ENCODE results near the gene BTAF1.

The BTAF1 gene

DNA sequence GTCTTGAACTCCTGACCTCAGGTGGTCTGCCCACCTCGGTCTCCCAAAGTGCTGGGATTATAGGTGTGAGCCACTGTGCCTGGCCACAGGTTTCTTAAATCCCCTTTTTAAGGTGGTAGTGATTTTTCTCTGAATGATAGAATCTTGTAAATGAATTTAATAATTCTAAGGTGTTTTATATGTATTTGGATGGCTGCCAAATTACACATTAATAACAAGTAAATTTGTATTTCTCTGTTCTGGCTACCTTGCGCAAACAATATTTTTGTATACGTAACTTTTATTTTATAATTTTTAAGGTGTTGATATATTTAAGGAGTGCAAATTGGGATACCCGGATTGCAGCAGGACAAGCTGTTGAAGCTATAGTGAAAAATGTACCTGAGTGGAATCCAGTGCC is 16.1 kb downstream of the BTAF1 start:
- DNase-seq, result no peak
- no peaks in the 10 kb centered on the region for H3K27me3 ChIP-seq (ENCODE audit: control insufficient read depth in 1 of 2, insufficient read depth in 1 of 2, low read length in 2 of 2)
- peaks cover 14% of the 10 kb centered on the region for H3K79me1 ChIP-seq (replicated peaks; ENCODE audit: low read length, poor library complexity, severe bottlenecking)
- no peak overlapping the region for H3K14ac ChIP-seq (ENCODE audit: low read length in 2 of 2)
- H2BK5ac ChIP-seq (ENCODE audit: low read depth, low read length, poor library complexity, severe bottlenecking), result no peak overlapping the region
- no peak overlapping the region for H2BK12ac ChIP-seq (ENCODE audit: low read length in 2 of 2)
- 100% methylated on average over 4 of the region's 4 CpGs for WGBS
- H4K8ac ChIP-seq (ENCODE audit: low read length), result no peak overlapping the region
- no peak overlapping the region for H2AK5ac ChIP-seq (ENCODE audit: low read length, severe bottlenecking)
- H3K23ac ChIP-seq (ENCODE audit: low read length in 2 of 2), result no peak overlapping the region
- H4K91ac ChIP-seq (ENCODE audit: low read length), result no peak overlapping the region
- peaks cover 9 to 56% of the 10 kb centered on the region in 2 experiments for H3K36me3 ChIP-seq (ENCODE audit: control insufficient read depth in 1 of 2, insufficient read depth in 2 of 2, low read depth in 1 of 2, low read length in 2 of 2)
- H3K4me2 ChIP-seq (ENCODE audit: low read length, poor library complexity, severe bottlenecking), result no peak overlapping the region
- H3K9ac ChIP-seq (ENCODE audit: low read length), result no peak overlapping the region
- no peak overlapping the region for H2AFZ ChIP-seq (ENCODE audit: low read depth, low read length)
- H3K18ac ChIP-seq (ENCODE audit: low read depth in 1 of 2, low read length in 2 of 2), result no peak overlapping the region
- H2BK120ac ChIP-seq (ENCODE audit: low read depth, low read length), result no peak overlapping the region
- no peak overlapping the region for H3K4me3 ChIP-seq (ENCODE audit: insufficient read depth in 1 of 2, low read depth in 1 of 2, low read length in 2 of 2)
- H3K9me3 ChIP-seq (ENCODE audit: control insufficient read depth, low read length), result no peaks in the 10 kb centered on the region
- no peak overlapping the region for H3K4ac ChIP-seq (ENCODE audit: low read depth in 1 of 2, low read length in 2 of 2)
- H3K27ac ChIP-seq (ENCODE audit: low read length, poor library complexity, severe bottlenecking), result no peak overlapping the region
- no peak overlapping the region for H2BK15ac ChIP-seq (ENCODE audit: low read depth, poor library complexity, severe bottlenecking)
- no peaks in the 10 kb centered on the region for H3K4me1 ChIP-seq (ENCODE audit: control insufficient read depth, insufficient read depth, low read depth, low read length)

DNA sequence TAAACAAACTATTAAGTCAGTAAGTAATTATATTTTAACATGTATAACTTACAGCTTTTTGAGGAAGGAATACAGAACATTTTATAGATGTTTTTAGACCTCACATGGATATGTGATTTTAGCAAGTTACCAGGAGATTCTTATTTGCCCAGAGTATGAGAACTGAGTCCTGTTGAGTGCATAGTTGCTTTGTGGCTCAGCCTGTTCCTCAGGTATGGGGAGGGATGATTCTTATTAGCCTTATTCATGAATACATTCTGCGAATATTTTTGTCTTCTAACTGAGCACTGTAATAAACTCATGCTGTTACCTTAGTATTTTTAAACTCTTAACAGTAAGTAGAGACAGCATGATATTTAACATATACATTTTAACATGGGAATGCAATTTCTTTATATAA is 17.9 kb downstream of the BTAF1 start:
- Histone ChIP-seq H4K91ac (ENCODE audit: low read length) (no peak overlapping the region), H2AK5ac (ENCODE audit: low read length, severe bottlenecking) (no peak overlapping the region)

DNA sequence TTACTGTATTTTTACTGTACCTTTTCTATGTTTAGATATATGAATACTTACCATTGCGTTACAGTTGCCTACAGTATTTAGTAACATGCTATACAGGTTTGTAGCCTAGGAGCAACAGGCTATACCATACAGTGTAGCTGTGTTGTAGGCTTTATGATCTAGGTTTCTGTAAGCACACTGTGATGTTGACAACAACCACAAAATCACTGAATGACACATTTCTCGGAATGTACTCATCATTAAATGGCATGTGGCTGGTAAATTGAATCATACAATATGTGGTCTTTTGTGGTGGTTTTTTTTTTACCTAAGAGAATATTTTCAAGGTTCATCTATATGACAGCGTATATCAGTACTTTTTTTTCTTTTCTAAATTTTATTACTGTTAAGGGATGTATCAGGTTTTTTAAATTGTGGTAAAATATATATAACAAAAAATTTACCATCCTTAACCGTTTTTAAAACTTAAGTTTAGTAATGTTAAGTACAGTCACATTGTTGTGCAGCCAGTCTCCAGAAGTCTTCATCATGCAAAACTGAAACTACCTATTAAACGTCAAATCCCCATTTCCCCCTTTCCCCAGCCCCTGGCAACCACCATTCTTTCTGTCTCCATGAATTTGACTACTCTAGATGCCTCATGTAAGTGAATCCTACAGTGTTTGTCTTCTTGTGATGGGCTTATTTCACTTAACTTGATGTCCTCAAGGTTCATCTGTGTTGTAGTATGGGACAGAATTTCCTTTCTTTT is 21.5 kb downstream of the BTAF1 start:
- H3K9me3 ChIP-seq (ENCODE audit: control insufficient read depth, low read length), result no peaks in the 10 kb centered on the region

More for the DNA sequence above, 17.9 kb downstream of the BTAF1 start:
- Histone ChIP-seq H2BK12ac (ENCODE audit: low read length in 2 of 2) (no peak overlapping the region), H2BK120ac (ENCODE audit: low read depth, low read length) (no peak overlapping the region), H4K8ac (ENCODE audit: low read length) (no peak overlapping the region), H3K36me3 (ENCODE audit: control insufficient read depth in 1 of 2, insufficient read depth in 2 of 2, low read depth in 1 of 2, low read length in 2 of 2) (peaks cover 9 to 58% of the 10 kb centered on the region in 2 experiments), H2BK5ac (ENCODE audit: low read depth, low read length, poor library complexity, severe bottlenecking) (no peak overlapping the region), H3K79me1 (replicated peaks; ENCODE audit: low read length, poor library complexity, severe bottlenecking) (peaks cover 12% of the 10 kb centered on the region), H3K4me1 (ENCODE audit: control insufficient read depth, insufficient read depth, low read depth, low read length) (no peaks in the 10 kb centered on the region), H2BK15ac (ENCODE audit: low read depth, poor library complexity, severe bottlenecking) (no peak overlapping the region), H3K4ac (ENCODE audit: low read depth in 1 of 2, low read length in 2 of 2) (no peak overlapping the region), H2AFZ (ENCODE audit: low read depth, low read length) (no peak overlapping the region), H3K27me3 (ENCODE audit: control insufficient read depth in 1 of 2, insufficient read depth in 1 of 2, low read length in 2 of 2) (no peaks in the 10 kb centered on the region), H3K9me3 (ENCODE audit: control insufficient read depth, low read length) (no peaks in the 10 kb centered on the region), H3K23ac (ENCODE audit: low read length in 2 of 2) (no peak overlapping the region), H3K14ac (ENCODE audit: low read length in 2 of 2) (no peak overlapping the region), H3K18ac (ENCODE audit: low read depth in 1 of 2, low read length in 2 of 2) (no peak overlapping the region), H3K9ac (ENCODE audit: low read length) (no peak overlapping the region), H3K27ac (ENCODE audit: low read length, poor library complexity, severe bottlenecking) (no peak overlapping the region), H3K4me3 (ENCODE audit: insufficient read depth in 1 of 2, low read depth in 1 of 2, low read length in 2 of 2) (no peak overlapping the region), H3K4me2 (ENCODE audit: low read length, poor library complexity, severe bottlenecking) (no peak overlapping the region)
- DNase-seq, result no peak
- WGBS, result no CpG with 5 or more reads among the region's 1 CpG

DNA sequence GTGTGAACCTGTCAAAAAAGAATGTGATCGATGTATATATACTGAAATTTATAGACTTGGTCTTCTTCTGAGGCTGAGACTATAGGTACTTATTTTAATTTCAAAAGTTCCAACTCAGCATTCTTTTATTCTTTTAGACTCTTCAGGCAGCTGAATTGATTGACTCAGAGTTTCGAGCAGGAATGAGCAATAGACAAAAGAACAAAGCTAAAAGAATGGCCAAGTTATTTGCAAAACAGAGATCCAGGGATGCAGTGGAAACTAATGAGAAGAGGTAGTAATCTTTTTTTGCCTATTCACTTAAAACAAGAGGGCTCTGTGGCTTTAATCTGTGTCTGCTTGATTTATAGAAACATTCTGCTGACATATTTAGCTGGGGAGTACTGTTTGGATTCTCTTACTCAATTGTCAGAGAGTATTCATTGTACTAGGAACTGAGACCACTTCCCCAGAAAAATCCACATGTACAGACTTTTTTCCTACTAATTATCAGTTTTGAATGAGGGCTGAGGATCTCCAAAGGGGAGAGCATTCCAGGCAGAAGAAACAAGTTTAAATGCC is 30.1 kb downstream of the BTAF1 start:
- Histone ChIP-seq H3K9ac (ENCODE audit: low read length) (no peak overlapping the region), H3K9me3 (ENCODE audit: control insufficient read depth, low read length) (no peaks in the 10 kb centered on the region), H3K36me3 (ENCODE audit: control insufficient read depth in 1 of 2, insufficient read depth in 2 of 2, low read depth in 1 of 2, low read length in 2 of 2) (peaks cover 16 to 77% of the 10 kb centered on the region in 2 experiments), H3K23ac (ENCODE audit: low read length in 2 of 2) (no peak overlapping the region), H2AK5ac (ENCODE audit: low read length, severe bottlenecking) (no peak overlapping the region), H2BK15ac (ENCODE audit: low read depth, poor library complexity, severe bottlenecking) (no peak overlapping the region), H4K91ac (ENCODE audit: low read length) (no peak overlapping the region), H2BK12ac (ENCODE audit: low read length in 2 of 2) (no peak overlapping the region), H3K27me3 (ENCODE audit: control insufficient read depth in 1 of 2, insufficient read depth in 1 of 2, low read length in 2 of 2) (no peaks in the 10 kb centered on the region), H3K18ac (ENCODE audit: low read depth in 1 of 2, low read length in 2 of 2) (no peak overlapping the region), H3K4ac (ENCODE audit: low read depth in 1 of 2, low read length in 2 of 2) (no peak overlapping the region), H4K8ac (ENCODE audit: low read length) (no peak overlapping the region), H3K79me1 (replicated peaks; ENCODE audit: low read length, poor library complexity, severe bottlenecking) (peaks cover 24% of the 10 kb centered on the region), H3K27ac (ENCODE audit: low read length, poor library complexity, severe bottlenecking) (no peak overlapping the region), H3K4me2 (ENCODE audit: low read length, poor library complexity, severe bottlenecking) (no peak overlapping the region), H2BK5ac (ENCODE audit: low read depth, low read length, poor library complexity, severe bottlenecking) (no peak overlapping the region), H3K4me3 (ENCODE audit: insufficient read depth in 1 of 2, low read depth in 1 of 2, low read length in 2 of 2) (no peak overlapping the region), H2AFZ (ENCODE audit: low read depth, low read length) (no peak overlapping the region), H2BK120ac (ENCODE audit: low read depth, low read length) (no peak overlapping the region), H3K14ac (ENCODE audit: low read length in 2 of 2) (no peak overlapping the region), H3K4me1 (ENCODE audit: control insufficient read depth, insufficient read depth, low read depth, low read length) (no peaks in the 10 kb centered on the region)
- no peak for DNase-seq
- WGBS, result 96% methylated on average over 1 of the region's 2 CpGs

More for the DNA sequence above, 21.5 kb downstream of the BTAF1 start:
- WGBS, result 100% methylated on average over 2 of the region's 5 CpGs
- Histone ChIP-seq H2AFZ (ENCODE audit: low read depth, low read length) (no peak overlapping the region), H2BK15ac (ENCODE audit: low read depth, poor library complexity, severe bottlenecking) (no peak overlapping the region), H3K18ac (ENCODE audit: low read depth in 1 of 2, low read length in 2 of 2) (no peak overlapping the region), H3K23ac (ENCODE audit: low read length in 2 of 2) (no peak overlapping the region), H4K91ac (ENCODE audit: low read length) (no peak overlapping the region), H3K4me1 (ENCODE audit: control insufficient read depth, insufficient read depth, low read depth, low read length) (no peaks in the 10 kb centered on the region), H2BK12ac (ENCODE audit: low read length in 2 of 2) (no peak overlapping the region), H2BK120ac (ENCODE audit: low read depth, low read length) (no peak overlapping the region), H2BK5ac (ENCODE audit: low read depth, low read length, poor library complexity, severe bottlenecking) (no peak overlapping the region), H2AK5ac (ENCODE audit: low read length, severe bottlenecking) (no peak overlapping the region), H3K4ac (ENCODE audit: low read depth in 1 of 2, low read length in 2 of 2) (no peak overlapping the region), H3K36me3 (ENCODE audit: control insufficient read depth in 1 of 2, insufficient read depth in 2 of 2, low read depth in 1 of 2, low read length in 2 of 2) (peaks cover 6 to 45% of the 10 kb centered on the region in 2 experiments), H3K4me2 (ENCODE audit: low read length, poor library complexity, severe bottlenecking) (no peak overlapping the region), H3K9ac (ENCODE audit: low read length) (no peak overlapping the region), H3K14ac (ENCODE audit: low read length in 2 of 2) (no peak overlapping the region), H3K27me3 (ENCODE audit: control insufficient read depth in 1 of 2, insufficient read depth in 1 of 2, low read length in 2 of 2) (no peaks in the 10 kb centered on the region), H3K4me3 (ENCODE audit: insufficient read depth in 1 of 2, low read depth in 1 of 2, low read length in 2 of 2) (no peak overlapping the region), H4K8ac (ENCODE audit: low read length) (no peak overlapping the region), H3K27ac (ENCODE audit: low read length, poor library complexity, severe bottlenecking) (no peak overlapping the region), H3K79me1 (replicated peaks; ENCODE audit: low read length, poor library complexity, severe bottlenecking) (peaks cover 19% of the 10 kb centered on the region)
- peak; percentile 35 for DNase-seq
